IPS-11a (cell line): ENCODE results near the gene LMO4.

Source experiments
- H3K4me3 ChIP-seq: one replicate; pipeline ENCODE4 v1.5.1; 2013; ENCODE audit warnings: low read depth, low read length, control low read depth

The LMO4 gene, protein sequence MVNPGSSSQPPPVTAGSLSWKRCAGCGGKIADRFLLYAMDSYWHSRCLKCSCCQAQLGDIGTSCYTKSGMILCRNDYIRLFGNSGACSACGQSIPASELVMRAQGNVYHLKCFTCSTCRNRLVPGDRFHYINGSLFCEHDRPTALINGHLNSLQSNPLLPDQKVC

DNA sequence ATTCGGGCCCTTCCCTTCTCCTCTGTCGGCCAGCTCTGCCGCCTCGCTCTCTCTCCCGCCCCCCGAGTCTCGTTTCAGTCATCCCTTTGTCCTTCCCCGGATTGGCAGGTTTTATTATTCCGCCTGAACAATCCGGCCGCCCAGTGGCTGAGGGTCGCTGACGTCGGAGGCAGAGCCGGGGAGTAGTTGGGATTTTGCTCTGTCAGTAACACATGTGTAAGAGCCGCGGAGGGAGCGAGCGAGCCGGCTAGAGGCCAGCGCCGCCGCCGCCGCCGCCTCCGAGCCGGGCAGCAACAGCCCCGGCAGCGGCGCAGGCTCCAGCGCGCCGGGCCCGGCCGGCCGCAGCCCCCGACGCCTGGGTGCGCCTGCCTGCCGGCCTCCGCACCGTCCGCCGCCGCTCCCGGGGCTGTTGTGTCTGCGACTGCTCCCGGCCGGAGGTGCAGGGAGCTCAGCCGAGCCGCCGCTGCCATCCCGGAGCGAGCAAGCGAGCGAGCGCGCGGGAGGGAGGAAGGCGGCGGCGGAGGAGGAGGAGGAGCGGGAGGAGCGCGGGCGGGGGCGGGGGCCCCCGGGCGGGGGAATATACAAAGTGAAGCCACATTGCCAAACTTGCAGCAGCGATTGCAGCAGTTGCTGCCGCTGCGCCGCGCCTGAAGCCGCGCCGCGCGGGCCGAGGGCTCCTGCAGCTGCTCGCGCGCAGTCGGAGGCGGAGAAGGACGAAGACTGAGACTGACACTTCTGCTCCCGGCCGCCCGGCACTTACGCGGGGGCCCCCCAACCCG is at the start of gene LMO4:
Gene LMO4, plus strand, starts transcription at position 609 of the 779 bp plus-strand sequence. CDS start 3,136 bp downstream, outside the sequence.
- peak within 1 kb of the TSS; percentile 82 for H3K4me3 ChIP-seq

DNA sequence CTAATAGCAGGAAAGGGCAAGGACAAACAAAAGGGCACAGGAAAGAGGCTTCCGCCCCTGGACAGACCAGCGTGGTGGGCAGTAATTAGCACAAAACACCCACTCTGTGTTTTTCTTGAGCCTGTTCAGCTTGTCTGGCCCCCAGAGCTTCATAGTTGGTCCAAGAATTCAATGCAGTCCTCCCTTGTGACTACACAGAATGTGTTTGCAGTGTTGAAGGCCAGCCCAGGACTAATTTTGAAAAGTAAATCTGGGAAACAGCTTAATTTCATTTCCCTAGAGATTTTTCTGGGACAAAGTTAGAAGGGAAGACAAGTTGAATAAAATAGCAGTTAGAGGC is 49.2 kb upstream of the LMO4 start:
- H3K4me3 ChIP-seq = no peak overlapping the region

DNA sequence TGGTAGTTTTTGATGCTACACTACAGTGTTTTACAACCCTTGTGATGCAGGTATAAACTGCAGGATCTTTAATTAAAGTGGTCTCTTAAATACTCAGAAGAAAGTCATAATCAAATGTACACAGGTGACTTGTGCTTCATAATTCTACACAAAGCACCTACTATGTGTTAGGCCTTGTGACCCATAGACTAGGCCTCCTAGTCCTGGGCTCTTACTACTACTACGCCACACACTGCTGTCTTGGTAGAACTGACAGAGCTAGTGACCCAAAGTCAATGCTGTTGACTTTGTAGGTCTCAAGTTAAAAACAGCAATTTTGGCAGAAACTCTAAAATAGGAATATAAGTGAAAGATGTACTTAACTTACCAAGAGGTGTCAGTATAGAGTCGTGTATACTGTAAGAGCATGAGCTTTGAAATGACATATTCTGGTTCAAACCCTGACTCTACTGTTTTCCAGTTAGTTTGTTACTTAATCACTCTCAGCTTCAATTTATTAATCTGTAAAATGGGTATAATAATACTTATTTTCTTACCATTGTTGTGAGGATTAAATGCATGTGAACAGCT is 48.6 kb upstream of the LMO4 start:
- no peak overlapping the region for H3K4me3 ChIP-seq

DNA sequence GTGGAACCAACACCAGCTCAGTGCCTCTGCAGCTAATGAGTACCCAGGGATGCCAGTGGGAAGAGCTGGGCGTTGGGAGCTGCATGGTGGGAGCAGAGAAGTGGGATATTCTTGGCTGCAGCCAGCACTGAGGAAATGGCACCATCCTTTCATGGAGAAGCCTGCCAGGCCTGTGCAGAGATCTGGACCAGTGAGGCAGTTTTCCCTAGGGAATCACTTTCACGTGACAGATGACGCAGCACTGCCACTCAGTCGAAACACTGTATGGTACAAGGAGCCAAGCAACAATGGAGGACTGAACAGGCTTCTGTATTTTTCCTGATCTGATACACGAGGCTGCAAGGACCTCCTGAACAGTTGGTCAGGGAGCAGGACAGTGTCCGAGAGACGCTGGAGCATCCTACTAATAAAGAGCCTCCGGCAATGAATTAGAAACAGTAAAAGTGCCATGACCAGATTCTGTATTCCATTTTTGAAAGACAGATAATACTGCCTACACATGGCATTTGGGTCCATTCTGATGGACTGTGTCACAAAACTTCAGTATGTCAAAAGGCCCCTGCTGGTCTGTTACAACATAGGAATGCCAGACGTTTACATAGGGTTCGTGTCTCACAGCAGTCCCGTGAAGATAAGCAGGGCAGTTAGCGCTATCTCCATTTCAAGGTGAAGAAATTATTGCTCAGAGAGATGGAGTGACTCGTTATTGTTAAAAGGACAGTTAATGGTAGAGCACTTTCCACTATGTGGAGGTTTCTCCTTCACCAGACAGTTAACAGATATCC is 44.0 kb upstream of the LMO4 start:
- no peak overlapping the region for H3K4me3 ChIP-seq

DNA sequence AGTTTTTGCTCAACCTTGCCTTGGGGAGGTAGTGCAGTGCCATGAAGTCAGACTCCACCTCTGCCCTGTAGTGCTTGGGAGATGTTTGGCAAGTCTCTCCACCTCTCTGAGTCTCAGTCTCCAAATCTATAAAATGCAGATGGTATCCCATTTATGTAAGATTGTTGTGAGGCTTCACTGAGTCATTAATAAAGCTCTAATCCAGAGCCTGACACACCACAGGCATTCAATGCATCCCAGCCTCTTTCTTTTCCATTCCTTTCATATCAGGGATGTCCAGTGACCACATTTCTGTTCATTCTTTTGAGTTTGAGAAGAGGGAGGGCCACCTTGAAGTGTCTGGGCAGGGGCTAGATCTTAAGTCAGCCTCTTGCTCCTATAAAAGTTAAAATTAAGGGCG is 37.6 kb upstream of the LMO4 start:
- no peak overlapping the region for H3K4me3 ChIP-seq

DNA sequence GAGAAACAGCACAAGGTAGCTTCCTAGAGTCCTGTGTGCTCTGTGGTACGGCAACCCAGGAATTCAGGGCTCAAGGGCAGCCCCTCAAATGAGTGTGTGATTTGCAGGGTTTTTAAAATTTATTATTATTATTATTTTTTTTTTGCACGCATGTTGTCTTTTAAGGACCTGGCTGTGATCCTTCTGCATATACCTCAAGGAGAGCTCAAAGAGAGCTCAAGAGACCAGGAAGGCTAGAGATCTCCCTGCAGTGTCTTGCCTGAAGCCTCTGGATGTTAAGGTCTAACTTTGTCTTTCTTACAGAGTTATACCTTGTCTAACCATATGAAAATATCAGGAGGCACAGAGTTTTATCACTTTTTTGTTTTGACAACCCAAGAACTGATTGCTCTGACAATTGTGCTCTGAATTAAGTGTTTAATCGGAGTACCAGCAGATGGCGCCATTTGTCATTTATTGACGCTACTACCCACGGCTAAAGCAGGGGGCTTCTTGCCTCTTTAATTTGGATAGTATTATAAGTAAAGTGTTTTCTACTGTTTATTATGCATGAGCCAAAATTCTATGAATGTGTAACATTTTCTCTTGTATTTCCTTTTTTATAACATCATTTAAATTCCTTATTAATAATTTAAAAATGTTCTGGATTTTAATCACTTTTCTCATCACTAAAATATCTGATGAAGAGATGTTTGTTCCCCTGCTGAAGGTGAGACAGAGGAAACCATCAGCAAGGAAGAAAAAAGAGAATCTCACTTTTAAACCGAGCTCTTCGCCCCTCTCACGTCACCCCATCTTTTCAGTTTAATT is 35.8 kb upstream of the LMO4 start:
- no peak overlapping the region for H3K4me3 ChIP-seq

DNA sequence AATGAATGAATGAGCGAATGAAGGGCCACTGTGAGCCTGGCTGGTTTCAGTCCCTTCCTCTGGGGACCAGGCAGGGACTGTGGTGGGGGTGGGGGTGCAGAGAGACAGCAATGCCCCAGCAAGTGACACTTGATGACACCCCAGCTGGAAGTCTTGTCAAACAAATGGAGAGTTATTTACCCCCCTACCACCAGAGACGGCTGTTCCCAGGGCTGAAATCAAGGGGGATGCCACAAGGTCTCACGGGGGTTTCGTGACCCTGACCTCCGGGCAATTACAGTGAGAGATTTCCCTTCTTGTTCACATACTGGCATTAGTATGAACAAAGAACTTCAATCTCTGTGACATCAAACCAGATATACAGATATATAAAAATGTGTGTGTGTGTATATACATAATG is 34.0 kb upstream of the LMO4 start:
- H3K4me3 ChIP-seq = no peak overlapping the region

DNA sequence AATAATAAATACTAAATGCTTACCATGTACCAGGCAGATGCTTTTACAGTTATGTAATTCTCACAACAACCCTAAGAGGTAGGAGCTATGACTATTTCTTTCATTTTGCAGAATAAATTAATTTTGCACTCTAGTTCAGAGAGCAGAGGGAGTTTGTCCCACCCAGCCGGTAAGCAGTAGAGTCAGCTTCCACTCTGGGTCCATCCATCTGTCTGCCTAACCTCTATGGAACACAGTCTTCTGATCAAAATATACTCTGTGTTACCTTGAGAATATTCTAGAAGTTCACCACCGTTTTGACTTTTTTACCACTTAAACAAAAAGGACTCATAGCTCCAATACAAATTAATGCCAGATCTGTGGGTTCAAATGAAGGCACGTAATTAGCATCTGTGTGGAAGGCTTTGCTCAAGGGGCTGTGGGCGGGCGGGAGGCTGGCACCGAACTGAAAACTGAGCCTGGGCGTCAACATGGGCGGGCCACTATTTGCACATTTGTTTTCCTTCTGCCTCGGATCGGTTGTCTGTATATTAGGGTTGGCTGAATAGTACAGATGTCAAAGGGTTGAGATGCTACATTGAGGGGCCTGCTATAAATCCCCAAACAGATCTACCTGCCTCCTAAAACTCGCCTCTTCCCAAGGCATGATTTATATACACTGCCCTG is 33.1 kb upstream of the LMO4 start:
- H3K4me3 ChIP-seq = no peak overlapping the region

DNA sequence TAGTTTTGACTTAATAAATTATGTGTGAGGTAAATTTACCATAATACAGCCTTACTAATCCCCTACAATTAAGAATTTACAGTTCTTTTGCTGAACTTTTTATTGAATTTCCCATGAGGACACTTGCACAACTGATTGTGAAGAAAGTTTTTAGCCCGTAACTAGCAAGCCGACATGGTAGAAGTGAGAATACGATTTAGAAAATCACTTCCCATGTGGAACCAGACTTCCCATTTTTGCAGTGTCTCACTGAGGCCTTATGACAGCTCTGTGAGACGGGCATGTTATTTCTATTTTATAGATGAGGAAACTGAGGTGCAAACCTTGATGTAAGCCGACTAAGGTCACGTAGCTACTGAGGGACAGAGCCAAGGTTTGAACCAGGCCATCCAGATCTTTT is 32.5 kb upstream of the LMO4 start:
- no peak overlapping the region for H3K4me3 ChIP-seq

DNA sequence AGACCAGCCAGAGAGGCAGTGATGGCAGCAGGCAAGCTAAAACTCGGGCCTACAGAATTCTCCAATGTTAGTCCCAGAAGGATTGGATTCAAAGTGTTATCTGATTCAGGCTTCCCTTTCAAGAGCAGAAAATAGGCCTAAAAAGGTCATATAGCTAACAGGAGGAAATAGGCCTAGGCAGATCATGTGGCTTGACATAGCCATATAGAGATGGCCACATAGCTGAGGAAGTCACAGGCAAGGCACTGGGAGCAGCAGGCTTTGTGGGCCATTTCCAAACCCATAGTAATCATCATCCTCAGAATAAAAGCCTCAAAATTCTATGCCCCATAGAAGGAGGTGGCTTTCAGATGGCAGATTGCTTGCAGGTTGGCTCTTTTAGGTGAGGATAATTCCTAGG is 29.0 kb upstream of the LMO4 start:
- H3K4me3 ChIP-seq = no peak overlapping the region

DNA sequence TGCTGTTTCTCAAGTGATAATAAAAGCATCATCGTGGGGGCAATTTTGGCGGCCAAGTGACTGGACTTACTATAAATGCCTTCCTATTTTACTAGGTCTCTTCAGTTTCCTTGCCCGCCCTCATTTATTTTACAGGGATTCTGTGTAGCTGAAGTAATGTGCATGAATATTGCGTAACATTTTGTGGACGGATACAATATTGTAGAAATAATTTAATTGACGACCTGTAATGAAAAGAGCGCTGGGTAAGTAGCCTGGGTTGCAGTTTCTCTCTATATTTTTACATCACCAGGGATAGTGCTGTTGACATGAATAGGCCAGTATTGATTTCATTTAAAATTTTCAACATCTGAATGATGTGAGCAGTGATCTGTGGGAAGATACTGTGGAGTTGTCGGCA is 28.1 kb upstream of the LMO4 start:
- no peak overlapping the region for H3K4me3 ChIP-seq

DNA sequence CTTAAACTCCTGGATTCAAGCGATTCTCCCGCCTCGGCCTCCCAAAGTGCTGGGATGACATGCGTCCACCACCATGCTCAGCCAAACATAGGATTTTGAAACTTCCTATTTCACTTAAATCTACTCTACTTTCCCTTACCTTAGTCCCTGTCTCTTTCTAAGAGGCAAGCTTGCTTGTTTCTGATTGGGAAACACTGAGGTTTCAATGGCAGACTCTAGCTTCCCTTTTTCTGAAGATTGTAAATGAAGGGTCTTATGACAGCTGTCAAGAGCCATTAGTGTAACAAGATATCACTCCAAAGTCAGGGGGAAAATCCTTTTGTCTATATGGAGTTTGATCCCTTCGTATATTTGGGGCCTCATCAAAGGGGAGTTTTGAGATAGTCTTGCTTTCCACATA is 23.5 kb upstream of the LMO4 start:
- H3K4me3 ChIP-seq = no peak overlapping the region

DNA sequence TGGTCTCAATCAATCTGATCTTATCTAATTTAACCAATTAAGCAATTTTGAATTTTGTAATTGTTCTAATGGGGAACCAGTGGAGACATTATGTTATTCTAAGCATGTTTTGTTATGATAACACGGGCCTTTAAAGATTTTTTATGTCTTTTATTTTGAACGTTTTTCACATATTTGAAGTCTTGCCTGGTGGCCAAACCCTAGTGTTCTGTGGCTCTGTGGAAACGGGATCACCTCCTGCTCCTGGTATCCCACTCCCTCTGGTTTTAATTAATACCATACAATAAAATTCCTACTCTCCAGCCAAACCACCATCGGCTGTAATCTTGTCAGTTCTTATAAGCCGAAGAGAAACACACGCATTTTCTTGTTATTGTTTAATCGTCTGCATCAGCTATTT is 22.9 kb upstream of the LMO4 start:
- H3K4me3 ChIP-seq = no peak overlapping the region

DNA sequence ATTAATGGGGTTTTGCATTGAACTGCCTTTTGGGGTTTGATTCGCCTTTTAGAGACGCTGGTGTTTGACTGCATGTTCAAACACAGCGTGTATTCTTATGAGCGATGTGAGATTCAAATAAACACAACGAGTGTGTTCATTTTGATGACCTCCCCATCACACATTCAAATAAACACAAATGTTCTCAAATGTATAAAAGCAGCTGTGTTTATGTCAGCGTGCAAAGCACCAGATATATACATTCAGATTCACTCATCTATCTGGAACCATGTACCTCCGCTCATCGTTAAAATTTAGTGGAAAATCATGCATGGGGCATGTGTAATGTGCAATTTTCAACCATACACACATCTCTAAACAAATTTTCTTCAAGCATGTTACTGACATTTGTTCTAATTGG is 21.4 kb upstream of the LMO4 start:
- no peak overlapping the region for H3K4me3 ChIP-seq

DNA sequence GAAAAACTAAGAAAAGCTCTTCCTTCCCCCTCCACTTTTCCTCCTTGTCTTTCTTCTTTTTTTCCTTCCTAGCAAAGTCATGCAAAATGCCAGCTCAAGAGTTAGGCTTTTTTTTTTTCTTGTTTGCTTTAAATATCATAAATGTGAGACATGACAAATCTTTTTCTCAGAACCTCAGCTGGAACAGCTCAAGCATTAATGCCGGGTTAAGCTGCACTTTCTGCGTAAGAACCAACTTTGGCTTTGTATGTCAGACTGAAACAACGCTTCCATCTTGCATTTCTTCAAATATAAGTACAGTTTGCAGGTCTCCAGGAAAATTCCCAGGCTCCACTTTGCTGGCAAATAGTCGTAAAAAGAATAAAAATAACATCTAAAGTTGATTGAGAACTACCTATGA is 20.7 kb upstream of the LMO4 start:
- no peak overlapping the region for H3K4me3 ChIP-seq

DNA sequence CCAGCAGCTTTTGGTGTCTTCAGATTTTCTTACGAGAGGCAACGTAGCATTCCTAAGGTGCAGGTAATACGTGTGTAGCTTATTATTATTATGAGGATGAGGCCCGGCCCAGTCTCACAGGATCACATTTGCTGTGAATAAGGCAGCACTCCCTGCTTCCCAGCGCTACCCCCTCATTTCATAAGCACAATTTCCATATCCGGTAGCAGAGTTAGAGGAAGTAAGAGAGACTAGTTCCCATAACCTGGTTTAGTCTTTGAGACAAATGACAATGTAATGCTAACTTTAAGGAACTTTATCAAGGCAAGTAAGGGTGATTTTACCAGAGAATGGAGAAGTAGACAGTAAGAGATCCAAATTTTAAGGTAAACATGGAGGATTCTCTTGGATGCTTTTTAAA is 14.6 kb upstream of the LMO4 start:
- H3K4me3 ChIP-seq = no peak overlapping the region

DNA sequence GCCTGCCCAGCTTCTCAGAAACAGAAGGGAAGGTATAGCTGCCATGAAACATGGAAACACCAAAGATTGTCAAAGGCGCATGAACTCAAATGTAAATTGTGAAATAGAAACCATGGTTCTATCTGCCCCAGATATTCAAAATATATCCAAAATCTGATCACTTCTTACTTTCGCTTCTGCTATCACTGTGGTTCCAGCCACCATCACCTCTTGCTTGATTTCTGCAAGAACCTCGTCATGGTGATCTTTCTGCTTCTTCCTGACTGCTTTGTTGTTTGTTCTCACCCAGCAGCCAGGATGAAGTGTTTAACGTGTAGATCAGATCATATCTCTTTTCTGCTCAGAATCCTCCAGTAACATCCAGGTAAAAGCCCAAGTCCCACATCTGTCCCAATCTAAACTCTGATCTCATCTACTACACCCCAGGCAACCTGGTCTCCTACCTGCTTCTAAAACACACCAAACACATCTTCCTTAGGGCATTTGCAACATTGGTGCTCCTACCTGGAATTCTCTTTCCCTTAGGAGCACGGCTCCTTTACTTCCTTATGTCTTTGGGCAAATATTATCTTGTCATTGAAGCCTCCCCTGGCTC is 10.5 kb upstream of the LMO4 start:
- H3K4me3 ChIP-seq = no peak overlapping the region

DNA sequence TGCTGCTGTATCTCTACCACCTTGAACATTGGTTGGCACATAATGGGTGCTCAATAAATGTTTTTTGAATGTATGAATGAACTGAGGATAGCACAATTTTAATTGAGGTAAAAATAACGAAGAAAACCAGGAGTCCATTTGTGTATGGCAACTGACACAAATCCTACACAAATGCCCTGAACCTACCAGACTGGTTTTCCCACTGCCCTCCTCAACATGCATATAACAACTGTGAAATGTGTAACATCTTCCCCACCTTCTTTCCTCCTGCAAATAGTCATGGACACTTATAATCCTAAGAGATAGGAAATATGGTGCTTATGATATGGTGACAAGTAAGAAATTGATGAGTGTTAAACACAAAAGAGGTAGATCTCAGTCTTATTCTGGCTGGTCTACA is 9.9 kb upstream of the LMO4 start:
- no peak overlapping the region for H3K4me3 ChIP-seq

DNA sequence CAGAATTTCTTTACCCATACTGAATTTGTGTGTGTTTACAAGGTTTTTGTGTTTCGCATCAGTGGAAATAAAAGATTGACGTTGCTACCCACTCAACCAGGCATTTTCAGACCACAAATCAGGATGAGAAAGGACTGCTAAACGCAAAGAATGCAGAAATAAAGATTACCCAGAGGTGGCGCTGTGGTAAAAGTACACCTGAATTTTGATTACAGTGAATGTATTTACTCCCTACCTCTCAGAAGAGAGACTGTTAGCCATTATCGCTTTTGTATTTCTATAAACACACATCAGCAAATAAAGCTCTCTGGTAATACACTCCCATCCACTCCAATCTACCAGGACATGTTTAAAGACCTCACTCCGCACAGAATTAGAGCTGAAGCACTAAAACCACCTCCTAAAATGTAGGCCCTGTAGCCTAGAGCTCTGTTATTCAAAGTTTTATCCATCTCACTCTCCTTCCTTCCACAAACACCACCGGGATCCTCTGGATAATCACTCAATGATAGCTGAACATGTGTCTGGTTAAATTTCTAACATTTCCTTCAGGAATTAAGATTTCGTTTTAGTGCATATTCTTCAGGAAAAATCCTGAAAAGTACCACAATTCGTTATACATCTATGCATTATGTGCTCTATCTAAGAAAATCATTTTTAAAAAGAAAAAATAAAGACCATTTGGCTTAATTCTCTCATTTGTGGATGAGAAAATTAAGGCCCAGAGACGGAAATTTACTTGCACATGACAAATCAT is 2.5 kb upstream of the LMO4 start:
- H3K4me3 ChIP-seq = no peak overlapping the region
